Measurements from ENCODE around the gene HEPN1.

GRCh38 chr11:124922831-124923230 lies 3.8 kb downstream of the HEPN1 start:
- no peak for TF ChIP-seq EZH2phosphoT487 (conservative IDR thresholded peaks at IDR 0.05; ENCODE audit: low read length)
- TF ChIP-seq CTCF (IDR thresholded peaks at IDR 0.05; ENCODE audit: insufficient read depth, low read length, poor library complexity, severe bottlenecking), result no peak

All from SU-DHL-6 (cell line).